Measurements from ENCODE around the gene RUVBL2.

GRCh38 chr19:48965040-48965805 lies 28.5 kb upstream of the RUVBL2 start, which contains the start of gene FTL:
- TF ChIP-seq, protein P1, sequence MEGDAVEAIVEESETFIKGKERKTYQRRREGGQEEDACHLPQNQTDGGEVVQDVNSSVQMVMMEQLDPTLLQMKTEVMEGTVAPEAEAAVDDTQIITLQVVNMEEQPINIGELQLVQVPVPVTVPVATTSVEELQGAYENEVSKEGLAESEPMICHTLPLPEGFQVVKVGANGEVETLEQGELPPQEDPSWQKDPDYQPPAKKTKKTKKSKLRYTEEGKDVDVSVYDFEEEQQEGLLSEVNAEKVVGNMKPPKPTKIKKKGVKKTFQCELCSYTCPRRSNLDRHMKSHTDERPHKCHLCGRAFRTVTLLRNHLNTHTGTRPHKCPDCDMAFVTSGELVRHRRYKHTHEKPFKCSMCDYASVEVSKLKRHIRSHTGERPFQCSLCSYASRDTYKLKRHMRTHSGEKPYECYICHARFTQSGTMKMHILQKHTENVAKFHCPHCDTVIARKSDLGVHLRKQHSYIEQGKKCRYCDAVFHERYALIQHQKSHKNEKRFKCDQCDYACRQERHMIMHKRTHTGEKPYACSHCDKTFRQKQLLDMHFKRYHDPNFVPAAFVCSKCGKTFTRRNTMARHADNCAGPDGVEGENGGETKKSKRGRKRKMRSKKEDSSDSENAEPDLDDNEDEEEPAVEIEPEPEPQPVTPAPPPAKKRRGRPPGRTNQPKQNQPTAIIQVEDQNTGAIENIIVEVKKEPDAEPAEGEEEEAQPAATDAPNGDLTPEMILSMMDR (IDR thresholded peaks at IDR 0.05), result peak in 2 of 5 experiments; percentile 11 to 16
- TF ChIP-seq POLR2A (IDR thresholded peaks at IDR 0.05), result peak; percentile 99 to 100

Data from tibial nerve (tissue), 3 donors.